ENCODE data around the gene CLEC16A.

The CLEC16A gene

GRCh38 chr16:11144122-11144521 lies 199.8 kb downstream of the CLEC16A start:
- no peaks in the 10 kb centered on the region for H3K27me3 ChIP-seq (replicated peaks; ENCODE audit: control insufficient read depth, insufficient read depth, low read length)
- TF ChIP-seq CTCF (IDR thresholded peaks at IDR 0.05; ENCODE audit: insufficient read depth, low read length, poor library complexity, severe bottlenecking), result no peak
- H3K36me3 ChIP-seq (ENCODE audit: control insufficient read depth, insufficient read depth, low read length), result no peaks in the 10 kb centered on the region; the same call in 1 of the 2 replicates
- DNase-seq (ENCODE audit: extremely low read depth, insufficient read length), result no peak
- no peak overlapping the region for H3K4me3 ChIP-seq (replicated peaks; ENCODE audit: low read depth, low read length)

GRCh38 chr16:11145173-11145818 lies 200.9 kb downstream of the CLEC16A start:
- DNase-seq (ENCODE audit: extremely low read depth, insufficient read length), result no peak
- Histone ChIP-seq H3K4me3 (replicated peaks; ENCODE audit: low read depth, low read length) (no peak overlapping the region), H3K36me3 (ENCODE audit: control insufficient read depth, insufficient read depth, low read length) (no peaks in the 10 kb centered on the region; the same call in 1 of the 2 replicates), H3K27me3 (replicated peaks; ENCODE audit: control insufficient read depth, insufficient read depth, low read length) (no peaks in the 10 kb centered on the region)
- no peak for TF ChIP-seq CTCF (IDR thresholded peaks at IDR 0.05; ENCODE audit: insufficient read depth, low read length, poor library complexity, severe bottlenecking)

- DNase-seq (ENCODE audit: extremely low read depth, insufficient read length), result no peak
- Histone ChIP-seq H3K27me3 (replicated peaks; ENCODE audit: control insufficient read depth, insufficient read depth, low read length) (no peaks in the 10 kb centered on the region), H3K4me3 (replicated peaks; ENCODE audit: low read depth, low read length) (no peak overlapping the region), H3K36me3 (ENCODE audit: control insufficient read depth, insufficient read depth, low read length) (no peaks in the 10 kb centered on the region; the same call in 1 of the 2 replicates)
- no peak for TF ChIP-seq CTCF (IDR thresholded peaks at IDR 0.05; ENCODE audit: insufficient read depth, low read length, poor library complexity, severe bottlenecking)
Measured at GRCh38 chr16:11145819-11146211, 201.5 kb downstream of the CLEC16A start.

- DNase-seq (ENCODE audit: extremely low read depth, insufficient read length), result no peak
- Histone ChIP-seq H3K36me3 (ENCODE audit: control insufficient read depth, insufficient read depth, low read length) (no peaks in the 10 kb centered on the region), H3K27me3 (replicated peaks; ENCODE audit: control insufficient read depth, insufficient read depth, low read length) (no peaks in the 10 kb centered on the region), H3K4me3 (replicated peaks; ENCODE audit: low read depth, low read length) (no peak overlapping the region)
- no peak for TF ChIP-seq CTCF (IDR thresholded peaks at IDR 0.05; ENCODE audit: insufficient read depth, low read length, poor library complexity, severe bottlenecking)
Measured at GRCh38 chr16:11147033-11147753, 202.8 kb downstream of the CLEC16A start.

GRCh38 chr16:11147754-11148444 lies 203.5 kb downstream of the CLEC16A start:
- H3K27me3 ChIP-seq (replicated peaks; ENCODE audit: control insufficient read depth, insufficient read depth, low read length), result no peaks in the 10 kb centered on the region
- DNase-seq (ENCODE audit: extremely low read depth, insufficient read length), result no peak
- H3K36me3 ChIP-seq (ENCODE audit: control insufficient read depth, insufficient read depth, low read length), result no peaks in the 10 kb centered on the region
- H3K4me3 ChIP-seq (replicated peaks; ENCODE audit: low read depth, low read length), result no peak overlapping the region
- no peak for TF ChIP-seq CTCF (IDR thresholded peaks at IDR 0.05; ENCODE audit: insufficient read depth, low read length, poor library complexity, severe bottlenecking)

All from GM06990 (cell line).